HG02840 (cell line): Measurements from ENCODE around the gene IPO5.

Experiments
- ATAC-seq: cut with Tn5 transposase; IDR thresholded peaks from one replicate; pipeline ENCODE4 v1.9.1; 2021; ENCODE audit warnings: mild to moderate bottlenecking, moderate library complexity, moderate number of reproducible peaks; ENCODE audit not compliant: unreplicated experiment, low FRiP score

IPO5 gene

DNA sequence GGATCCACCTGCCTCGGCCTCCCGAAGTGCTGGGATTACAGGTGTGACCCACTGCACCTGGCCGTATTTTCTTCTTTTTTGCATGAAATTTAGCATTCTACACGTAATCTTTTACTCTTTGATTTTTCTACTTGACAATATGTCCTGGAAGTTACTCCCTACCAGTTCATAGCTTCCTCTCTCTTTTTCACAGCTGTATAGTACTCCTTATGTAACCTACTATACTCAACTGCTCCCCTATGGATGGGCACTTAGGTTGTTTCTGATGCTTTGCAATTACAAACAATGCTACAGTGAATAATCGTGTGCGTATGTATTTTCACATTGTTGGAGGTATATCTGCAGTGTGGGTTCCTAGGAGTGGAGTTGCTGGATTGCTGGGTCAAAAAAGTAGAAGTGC lies 98.9 kb downstream of the IPO5 start:
- no peak for ATAC-seq

DNA sequence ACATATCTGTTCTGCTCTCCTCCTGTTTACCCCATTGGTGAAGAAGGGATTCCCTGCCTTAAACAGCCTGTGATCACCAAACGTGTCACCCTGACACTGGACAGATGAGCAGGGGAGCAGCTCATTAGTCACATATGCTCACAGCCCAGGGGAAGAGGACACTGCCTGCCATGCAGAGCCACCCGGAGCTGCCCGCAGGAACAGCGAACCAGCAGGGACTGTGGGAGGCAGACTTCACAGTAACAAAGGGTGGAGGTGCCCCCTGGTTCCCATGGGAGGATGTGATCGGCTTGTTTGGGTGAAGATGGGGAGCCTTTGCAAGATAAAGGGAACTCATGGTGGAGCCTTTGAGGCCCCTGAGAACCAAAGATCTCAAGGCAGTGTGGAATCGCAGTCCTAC lies 100.8 kb downstream of the IPO5 start:
- ATAC-seq = no peak

DNA sequence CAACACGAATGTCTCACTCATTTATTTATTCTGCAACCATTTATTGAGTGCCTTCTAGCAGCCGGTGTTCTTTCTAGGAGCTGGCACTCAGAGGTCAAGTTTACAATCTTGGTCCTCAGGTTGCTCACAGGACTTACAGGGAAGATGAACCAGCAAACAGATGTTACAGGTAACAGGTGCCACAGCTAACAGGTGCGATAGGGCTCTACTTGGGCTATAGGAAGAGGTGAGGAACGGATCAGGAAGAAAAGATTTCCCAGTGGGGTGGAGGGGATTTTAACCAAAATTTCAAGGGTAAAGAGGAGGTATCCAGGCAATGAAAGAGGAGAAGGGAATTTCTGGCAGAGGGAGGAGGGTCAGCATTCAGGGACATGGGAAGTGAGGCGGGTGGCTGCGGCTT lies 102.1 kb downstream of the IPO5 start:
- no peak for ATAC-seq

DNA sequence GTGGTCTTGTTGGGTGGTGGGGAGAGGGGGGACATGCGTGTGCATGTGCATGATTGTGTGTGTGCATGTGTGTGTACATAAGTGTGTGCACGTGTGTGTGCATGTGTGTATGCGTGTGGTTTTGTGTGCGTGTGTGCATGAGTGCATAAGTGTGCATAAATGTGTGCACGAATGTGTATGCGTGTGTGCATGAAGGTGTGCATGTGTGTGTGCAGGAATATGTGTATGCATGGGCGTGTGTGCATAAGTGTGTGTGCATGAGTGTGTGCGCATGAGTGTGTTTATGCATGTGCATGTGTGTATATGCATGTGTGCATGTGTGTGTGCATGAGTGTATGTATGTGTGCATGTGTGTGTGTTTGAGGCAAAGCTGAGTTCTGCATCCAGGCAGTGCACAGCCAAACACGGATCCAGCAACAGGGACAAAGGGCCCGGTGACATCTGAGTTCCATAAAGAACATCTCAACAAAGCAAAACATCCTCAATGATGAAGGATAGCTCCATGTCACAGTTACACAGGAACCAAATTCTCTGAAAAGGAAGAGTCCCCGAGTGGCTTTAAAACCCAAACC lies 103.5 kb downstream of the IPO5 start:
- no peak for ATAC-seq

DNA sequence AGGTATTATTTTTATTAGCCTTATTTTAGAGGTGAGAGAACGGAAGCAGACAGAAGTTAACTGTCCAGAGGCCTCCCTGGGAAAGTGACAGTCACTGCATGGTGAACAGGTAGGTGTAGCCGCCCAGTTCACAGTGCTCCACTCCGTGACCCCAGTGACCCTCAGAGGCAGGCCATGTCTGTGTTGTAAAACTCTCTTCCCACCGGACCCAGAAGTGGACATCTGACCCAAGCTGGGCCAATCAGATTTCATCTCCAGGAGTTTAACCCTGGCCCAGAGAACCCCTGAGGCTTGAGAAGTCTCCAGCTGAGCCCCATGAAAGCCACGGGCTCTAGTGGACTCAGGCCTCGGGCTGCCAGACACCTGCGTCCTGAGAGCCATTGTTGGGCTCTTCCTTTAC lies 105.8 kb downstream of the IPO5 start:
- no peak for ATAC-seq

DNA sequence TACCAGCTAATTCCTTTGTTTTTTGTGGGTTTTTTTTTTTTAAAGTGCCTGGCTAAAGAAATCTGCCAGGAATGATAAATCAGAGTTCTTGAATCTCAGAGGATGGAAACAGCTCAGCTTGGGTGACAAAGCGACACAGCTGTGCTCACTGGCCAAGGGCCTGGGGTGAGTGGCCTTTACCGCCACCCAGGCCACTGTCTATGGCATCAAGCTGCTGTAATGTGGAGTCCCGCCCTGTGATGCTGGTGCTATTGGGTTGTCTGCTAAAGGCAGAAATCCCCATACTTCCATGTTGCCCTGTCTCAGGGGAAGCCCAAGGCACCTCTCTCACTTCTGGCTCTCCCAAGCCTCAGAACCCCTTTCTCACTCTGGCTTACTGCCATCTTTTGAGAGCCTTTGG lies 106.8 kb downstream of the IPO5 start:
- ATAC-seq = no peak

DNA sequence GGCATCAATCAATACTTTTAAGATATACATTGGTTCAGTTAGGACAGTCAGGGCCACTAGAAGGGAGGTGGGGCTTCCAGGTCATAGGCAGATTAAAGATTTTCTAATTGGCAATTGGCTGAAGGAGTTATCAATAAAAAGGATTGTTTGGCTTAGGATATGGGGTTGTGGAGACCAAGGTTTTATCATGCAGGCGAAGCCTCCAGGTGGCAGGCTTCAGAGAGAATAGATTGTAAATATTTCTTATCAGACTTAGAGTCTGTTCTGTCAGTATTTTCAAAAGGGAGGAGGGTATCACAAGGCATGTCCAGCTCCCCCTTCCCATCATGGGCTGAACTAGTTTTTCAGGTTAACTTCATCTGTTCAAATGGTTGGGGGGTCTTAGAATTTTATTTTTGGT lies 112.0 kb downstream of the IPO5 start:
- ATAC-seq = no peak

DNA sequence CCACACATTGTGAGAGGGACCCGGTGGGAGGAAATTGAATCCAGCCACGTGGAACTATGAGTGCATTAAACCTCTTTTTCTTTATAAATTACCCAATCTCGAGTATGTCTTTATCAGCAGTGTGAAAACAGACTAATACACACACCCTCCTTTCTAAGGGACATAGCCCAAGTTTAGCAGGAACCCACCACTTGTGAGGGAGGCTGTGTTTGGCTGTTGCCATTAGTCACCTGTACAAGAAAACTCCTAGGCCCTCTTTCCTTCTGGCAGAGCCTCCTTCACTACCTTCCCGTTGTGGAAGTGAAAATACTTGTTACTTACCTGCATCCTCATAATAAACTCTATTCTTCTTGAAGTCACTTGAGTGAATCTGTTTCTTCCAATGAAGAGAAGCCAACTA lies 113.2 kb downstream of the IPO5 start:
- ATAC-seq = no peak

DNA sequence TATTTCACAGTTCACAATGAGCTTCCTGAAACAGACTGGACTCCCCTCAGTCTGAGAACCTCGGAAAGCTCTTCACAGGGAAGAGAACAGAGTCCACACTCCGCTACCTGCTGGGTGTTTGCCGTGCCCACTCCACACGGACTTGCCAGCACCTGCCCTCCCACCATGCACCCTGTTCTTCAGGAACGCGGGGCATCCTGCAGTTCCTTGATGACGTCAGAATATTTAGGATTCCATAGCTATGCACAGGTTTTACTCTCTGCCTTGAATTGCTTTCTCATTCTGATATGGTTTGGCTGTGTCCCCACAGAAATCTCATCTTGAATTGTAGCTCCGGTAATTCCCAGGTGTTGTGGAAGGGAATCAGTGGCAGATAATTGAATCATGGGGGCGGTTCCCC lies 115.0 kb downstream of the IPO5 start:
- ATAC-seq = no peak

DNA sequence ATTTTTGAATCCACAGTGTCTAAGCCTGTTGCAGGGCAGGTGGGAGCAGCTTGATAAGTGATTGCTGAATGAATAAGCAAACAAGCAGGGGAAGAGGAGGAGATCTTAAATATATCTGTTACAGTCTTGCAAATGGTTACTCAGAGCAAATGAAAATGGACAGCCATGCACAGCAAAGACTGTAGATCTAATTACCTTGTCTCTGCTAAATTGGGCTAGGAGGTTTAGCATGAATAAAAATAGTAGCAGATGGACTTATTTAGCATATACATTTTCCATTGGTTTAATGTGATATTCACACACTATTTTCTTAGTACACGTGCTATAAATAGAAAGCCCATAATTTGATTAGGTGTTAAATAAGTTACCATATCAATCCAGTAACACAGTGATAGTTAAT lies 116.5 kb downstream of the IPO5 start:
- no peak for ATAC-seq

DNA sequence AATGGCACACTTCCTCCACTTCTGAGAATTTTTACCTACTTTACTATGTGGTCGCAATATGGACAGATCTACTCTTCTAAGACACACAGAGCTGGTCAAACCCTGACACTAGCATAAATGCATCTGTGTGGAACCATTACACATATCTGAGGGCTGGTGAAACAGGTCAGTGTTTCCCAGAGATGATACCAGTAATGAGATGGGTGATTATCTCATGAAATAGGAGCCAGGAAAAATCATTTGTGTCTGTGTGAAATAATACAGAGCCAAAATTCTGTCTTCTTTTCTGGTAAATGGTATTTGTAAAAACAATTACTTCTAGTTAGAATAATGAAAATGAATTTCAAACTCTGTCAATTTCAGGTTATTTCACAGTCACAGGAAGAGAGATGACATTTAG lies 117.8 kb downstream of the IPO5 start:
- ATAC-seq = no peak

DNA sequence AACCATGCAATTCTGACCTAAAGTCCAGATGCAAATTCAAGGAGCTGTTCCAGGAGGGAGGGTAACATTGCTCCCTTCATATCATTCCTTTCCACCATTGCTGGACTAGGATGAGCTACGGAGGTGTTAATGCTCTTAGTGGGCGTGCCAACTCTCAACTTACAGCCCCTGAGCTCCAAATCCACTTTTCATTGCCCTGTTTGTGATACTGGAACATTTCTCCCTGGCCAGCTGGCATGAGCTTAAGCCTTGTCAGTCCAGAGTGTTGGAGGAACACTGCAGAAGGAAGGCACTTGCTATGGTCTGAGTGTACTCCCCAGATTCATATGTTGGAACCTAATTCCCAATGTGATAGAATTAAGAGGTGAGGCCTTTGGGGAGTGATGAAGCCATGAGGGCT lies 119.0 kb downstream of the IPO5 start:
- no peak for ATAC-seq
